Trophoblast cell (in vitro differentiated cells and primary cell): ENCODE measurements around the gene CCDC61.

Experiments
- DNase-seq, 2 donors: peaks; one replicate each; pipeline ENCODE4 v3.0.0-alpha.2; 2016
- H2AFZ ChIP-seq: 2 replicates; pipeline ENCODE4 v1.6.1; 2013; ENCODE audit warnings: low read length, moderate library complexity, mild to moderate bottlenecking; ENCODE audit not compliant: insufficient read depth, poor library complexity
- H2AK5ac ChIP-seq: 2 replicates; pipeline ENCODE4 v1.6.1; 2013; ENCODE audit warnings: mild to moderate bottlenecking, low read length
- H2BK120ac ChIP-seq: 2 replicates; pipeline ENCODE4 v1.6.1; 2013; ENCODE audit warnings: low read length, mild to moderate bottlenecking, moderate library complexity; ENCODE audit not compliant: insufficient read depth, poor library complexity
- H2BK12ac ChIP-seq: 2 replicates; pipeline ENCODE4 v1.6.1; 2013; ENCODE audit warnings: mild to moderate bottlenecking, low read length, moderate library complexity
- H2BK5ac ChIP-seq: 2 replicates; pipeline ENCODE4 v1.6.1; 2013; ENCODE audit warnings: low read length, low read depth, moderate library complexity, mild to moderate bottlenecking; ENCODE audit not compliant: poor library complexity
- H3K14ac ChIP-seq: 2 replicates; pipeline ENCODE4 v1.6.1; 2013; ENCODE audit warnings: mild to moderate bottlenecking, low read length
- H3K18ac ChIP-seq: 2 replicates; pipeline ENCODE4 v1.6.1; 2013; ENCODE audit warnings: mild to moderate bottlenecking, low read length
- H3K23ac ChIP-seq: 2 replicates; pipeline ENCODE4 v1.6.1; 2013; ENCODE audit warnings: low read length
- H3K27ac ChIP-seq: 2 replicates; pipeline ENCODE4 v1.5.1; 2013; ENCODE audit warnings: low read depth, mild to moderate bottlenecking, inconsistent platforms, low read length, moderate library complexity
- H3K27me3 ChIP-seq: 2 replicates; pipeline ENCODE4 v1.6.1; 2013; ENCODE audit warnings: inconsistent platforms, mild to moderate bottlenecking, low read length, moderate library complexity; ENCODE audit not compliant: insufficient read depth
- H3K36me3 ChIP-seq, 2 experiments: 1 replicate in 1 of 2; 2 replicates in 1 of 2; pipeline ENCODE4 v1.6.1; 2013; ENCODE audit warnings: low read length in 2 of 2, mild to moderate bottlenecking in 2 of 2, moderate library complexity in 1 of 2; ENCODE audit not compliant: insufficient read depth in 2 of 2, control insufficient read depth in 1 of 2
- H3K4ac ChIP-seq: 2 replicates; pipeline ENCODE4 v1.6.1; 2013; ENCODE audit warnings: low read depth, mild to moderate bottlenecking, low read length, moderate library complexity
- H3K4me1 ChIP-seq, 2 experiments: 1 replicate in 1 of 2; 2 replicates in 1 of 2; pipeline ENCODE4 v1.6.1; 2013; ENCODE audit warnings: low read length in 2 of 2, mild to moderate bottlenecking in 2 of 2, moderate library complexity in 1 of 2; ENCODE audit not compliant: insufficient read depth in 2 of 2, control insufficient read depth in 1 of 2
- H3K4me2 ChIP-seq: 2 replicates; pipeline ENCODE4 v1.6.1; 2013; ENCODE audit warnings: inconsistent platforms, mild to moderate bottlenecking, low read length, moderate library complexity
- H3K4me3 ChIP-seq: 2 replicates; pipeline ENCODE4 v1.5.1; 2013; ENCODE audit warnings: mild to moderate bottlenecking, low read depth, low read length, inconsistent platforms
- H3K79me1 ChIP-seq: one replicate; pipeline ENCODE4 v1.6.1; 2013; ENCODE audit warnings: low read length
- H3K79me2 ChIP-seq: 2 replicates; pipeline ENCODE4 v1.6.1; 2013; ENCODE audit warnings: low read length, mild to moderate bottlenecking; ENCODE audit not compliant: control insufficient read depth, insufficient read depth, poor library complexity
- H3K9ac ChIP-seq: 2 replicates; pipeline ENCODE4 v1.6.1; 2013; ENCODE audit warnings: mild to moderate bottlenecking, low read length
- H3K9me3 ChIP-seq: 2 replicates; pipeline ENCODE4 v1.6.1; 2013; ENCODE audit warnings: low read depth, mild to moderate bottlenecking, control low read depth, inconsistent platforms, low read length; ENCODE audit not compliant: insufficient read depth
- H4K12ac ChIP-seq: 2 replicates; pipeline ENCODE4 v1.6.1; 2013; ENCODE audit warnings: low read depth, mild to moderate bottlenecking, low read length, moderate library complexity
- H4K8ac ChIP-seq: 2 replicates; pipeline ENCODE4 v1.6.1; 2013; ENCODE audit warnings: low read depth, mild to moderate bottlenecking, low read length, moderate library complexity
- H4K91ac ChIP-seq: one replicate; pipeline ENCODE4 v1.6.1; 2013; ENCODE audit warnings: low read depth, mild to moderate bottlenecking, low read length, moderate library complexity
- WGBS: extraction: QIAGEN DNeasy Blood & Tissue Kit; methylation state at CpG from one replicate; pipeline ENCODE4 v1.1.7; 2013; ENCODE audit warnings: missing lambda C conversion rate; ENCODE audit not compliant: insufficient read length, insufficient coverage; ENCODE audit errors: extremely low coverage; 5-methylcytosine and 5-hydroxymethylcytosine counted together

CCDC61 gene

DNA sequence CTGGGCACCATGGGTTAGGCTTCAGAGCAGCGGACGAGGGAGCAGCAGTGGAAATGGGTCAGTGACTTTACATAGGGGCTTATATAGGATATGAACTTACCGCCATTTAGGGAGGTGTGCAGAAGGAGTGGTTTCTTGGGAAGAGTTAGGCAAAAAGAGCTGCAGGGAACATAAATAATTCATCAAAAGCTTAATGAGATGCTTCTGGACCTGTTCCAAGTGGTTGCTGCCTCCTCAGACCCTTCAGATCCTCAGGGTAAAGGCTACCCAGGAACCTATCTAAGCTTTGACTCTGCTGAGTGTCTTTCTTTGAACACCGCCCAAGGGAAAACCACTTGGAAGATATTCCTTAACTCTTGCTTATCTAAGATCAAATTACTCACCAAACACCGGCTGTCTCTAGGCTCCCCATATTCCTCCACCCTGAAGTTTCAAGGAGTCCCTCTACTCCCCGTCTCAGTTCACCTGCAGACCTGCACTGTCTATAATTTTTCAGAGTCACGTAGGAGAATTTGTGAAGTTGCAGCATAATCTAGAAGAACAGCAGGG, 45.8 kb downstream of the CCDC61 start, which contains the start of gene IGFL4:
Gene IGFL4 (minus strand): TSS at position 51 of the 549 bp plus-strand sequence. CDS start 40 bp downstream, at position 11.
- Histone ChIP-seq H2AK5ac (no peak within 1 kb of the TSS), H3K4me1 (no peaks in the 10 kb centered on the region), H3K79me1 (no peaks in the 10 kb centered on the region), H3K18ac (no peak within 1 kb of the TSS), H3K79me2 (no peaks in the 10 kb centered on the region), H3K23ac (no peak within 1 kb of the TSS), H3K36me3 (no peaks in the 10 kb centered on the region), H3K14ac (no peak within 1 kb of the TSS), H3K9ac (no peak within 1 kb of the TSS), H4K91ac (no peak within 1 kb of the TSS), H2AFZ (no peak within 1 kb of the TSS), H2BK120ac (no peak within 1 kb of the TSS), H3K4me3 (no peak within 1 kb of the TSS), H2BK5ac (no peak within 1 kb of the TSS), H2BK12ac (no peak within 1 kb of the TSS), H4K8ac (no peak within 1 kb of the TSS), H3K9me3 (peaks cover 13% of the 10 kb centered on the region), H4K12ac (no peak within 1 kb of the TSS), H3K27me3 (peaks cover 6% of the 10 kb centered on the region), H3K27ac (no peak within 1 kb of the TSS), H3K4ac (no peak within 1 kb of the TSS), H3K4me2 (no peak within 1 kb of the TSS)
- no peak for DNase-seq
- WGBS, result no CpG with 5 or more reads among the region's 7 CpGs

DNA sequence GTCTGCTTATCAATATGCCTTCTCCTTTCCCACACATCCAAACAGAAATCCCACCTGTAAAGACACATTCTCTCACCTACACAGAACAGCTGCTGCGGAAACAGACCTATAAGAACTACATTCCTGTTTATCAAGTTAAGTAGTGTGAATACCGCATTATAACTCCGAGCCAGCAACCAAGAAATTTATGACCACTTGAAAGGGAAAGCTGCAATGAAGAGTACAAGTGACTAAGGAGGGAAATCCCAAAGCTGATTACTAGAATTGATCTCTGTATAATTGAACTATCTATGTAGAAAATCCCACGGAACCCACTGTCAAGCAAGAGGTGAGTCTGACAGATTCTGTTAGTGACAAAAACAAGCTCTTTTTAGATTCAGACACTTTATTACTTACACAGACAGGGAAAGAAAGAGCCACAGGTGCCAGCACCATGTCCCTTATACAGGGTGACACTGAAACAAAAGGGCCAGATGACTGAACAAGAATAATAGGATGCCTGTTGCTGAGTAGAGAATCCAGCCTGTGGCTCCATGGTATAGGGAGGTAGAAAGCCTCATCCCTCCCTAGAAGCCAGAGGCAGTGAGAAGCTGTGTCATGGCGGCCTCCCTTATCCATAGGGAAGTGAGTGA, 47.1 kb downstream of the CCDC61 start:
- Histone ChIP-seq H3K27me3 (peaks cover 3% of the 10 kb centered on the region), H3K9me3 (peaks cover 10% of the 10 kb centered on the region), H3K4me2 (no peak overlapping the region), H3K23ac (no peak overlapping the region), H3K4ac (no peak overlapping the region), H3K79me2 (no peaks in the 10 kb centered on the region), H4K8ac (no peak overlapping the region), H2AK5ac (no peak overlapping the region), H3K79me1 (no peaks in the 10 kb centered on the region), H2BK120ac (no peak overlapping the region), H4K91ac (no peak overlapping the region), H3K18ac (no peak overlapping the region), H4K12ac (no peak overlapping the region), H2BK12ac (no peak overlapping the region), H3K36me3 (no peaks in the 10 kb centered on the region), H2AFZ (no peak overlapping the region), H3K4me1 (no peaks in the 10 kb centered on the region), H3K9ac (no peak overlapping the region), H3K27ac (no peak overlapping the region), H3K14ac (no peak overlapping the region), H3K4me3 (no peak overlapping the region), H2BK5ac (no peak overlapping the region)
- DNase-seq, result no peak
- WGBS, result no CpG with 5 or more reads among the region's 5 CpGs

DNA sequence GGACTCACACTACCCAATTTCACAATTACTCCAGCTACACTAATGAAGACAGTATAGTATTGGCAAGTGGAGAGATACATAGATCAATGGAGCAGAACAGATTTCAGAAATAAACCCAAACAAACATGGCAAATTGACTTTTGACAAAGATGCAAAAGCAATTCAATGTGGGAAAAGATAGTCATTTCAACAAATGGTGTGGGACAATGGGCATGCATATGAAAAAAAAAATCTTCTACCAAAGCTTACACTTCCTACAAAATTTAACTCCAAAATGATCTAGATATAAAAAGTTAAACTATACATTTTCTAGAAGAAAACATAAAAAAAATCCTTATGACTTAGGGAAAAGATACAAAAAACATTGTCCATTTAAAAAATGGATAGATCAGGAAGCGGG, 48.3 kb downstream of the CCDC61 start:
- Histone ChIP-seq H3K4me2 (no peak overlapping the region), H4K91ac (no peak overlapping the region), H4K8ac (no peak overlapping the region), H2BK5ac (no peak overlapping the region), H2AFZ (no peak overlapping the region), H4K12ac (no peak overlapping the region), H3K23ac (no peak overlapping the region), H2AK5ac (no peak overlapping the region), H3K18ac (no peak overlapping the region), H3K4me3 (no peak overlapping the region), H3K14ac (no peak overlapping the region), H3K4me1 (no peaks in the 10 kb centered on the region), H3K9ac (no peak overlapping the region), H3K9me3 (peaks cover 10% of the 10 kb centered on the region), H3K79me2 (no peaks in the 10 kb centered on the region), H3K27ac (no peak overlapping the region), H3K27me3 (peaks cover 3% of the 10 kb centered on the region), H3K36me3 (no peaks in the 10 kb centered on the region), H2BK120ac (no peak overlapping the region), H3K79me1 (no peaks in the 10 kb centered on the region), H2BK12ac (no peak overlapping the region), H3K4ac (no peak overlapping the region)
- WGBS, result no CpG with 5 or more reads among the region's 1 CpG
- DNase-seq, result no peak

DNA sequence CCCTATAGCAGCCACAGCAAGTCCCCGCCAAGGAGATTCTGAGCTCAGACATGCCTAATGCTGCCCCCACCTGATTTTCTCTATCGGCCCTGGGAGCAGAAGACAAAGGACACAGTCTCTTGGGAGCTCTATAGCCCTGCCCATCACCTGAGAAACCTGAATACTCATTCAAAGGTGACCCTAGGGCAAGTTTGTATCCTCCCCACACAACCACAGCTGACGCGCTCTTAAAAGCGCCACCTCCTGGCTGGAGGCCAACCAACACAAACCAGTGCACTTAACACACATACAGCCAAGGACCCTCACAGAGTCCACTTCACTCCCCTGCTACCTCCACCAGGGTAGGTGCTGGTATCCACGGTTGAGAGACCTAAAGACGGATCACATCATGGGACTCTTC, 54.3 kb downstream of the CCDC61 start:
- no peak overlapping the region for H3K4me2 ChIP-seq
- H4K12ac ChIP-seq, result no peak overlapping the region
- no peak overlapping the region for H2AFZ ChIP-seq
- no peaks in the 10 kb centered on the region for H3K79me1 ChIP-seq
- no peak overlapping the region for H3K9ac ChIP-seq
- H3K36me3 ChIP-seq, result no peaks in the 10 kb centered on the region
- no peak overlapping the region for H2BK12ac ChIP-seq
- H3K4ac ChIP-seq, result no peak overlapping the region
- H3K4me3 ChIP-seq, result no peak overlapping the region
- no peak overlapping the region for H2BK5ac ChIP-seq
- H3K18ac ChIP-seq, result no peak overlapping the region
- no peaks in the 10 kb centered on the region for H3K4me1 ChIP-seq
- no peak overlapping the region for H2AK5ac ChIP-seq
- H3K9me3 ChIP-seq, result no peaks in the 10 kb centered on the region
- no peak for DNase-seq
- H4K8ac ChIP-seq, result no peak overlapping the region
- H2BK120ac ChIP-seq, result no peak overlapping the region
- WGBS, result no CpG with 5 or more reads among the region's 7 CpGs
- H3K27me3 ChIP-seq, result no peaks in the 10 kb centered on the region
- H3K14ac ChIP-seq, result no peak overlapping the region
- H3K23ac ChIP-seq, result no peak overlapping the region
- no peaks in the 10 kb centered on the region for H3K79me2 ChIP-seq
- H3K27ac ChIP-seq, result no peak overlapping the region
- H4K91ac ChIP-seq, result no peak overlapping the region
